Measurements from ENCODE around the gene TMEM17. TPM values are rescaled to one million over a fixed set of nuclear protein-coding genes. Genes with fewer than 3 reads are reported as not detected.

The TMEM17 gene
- total RNA-seq, 1 experiment from 2014 or later: 0.40 TPM

GRCh38 chr2:62472312-62472711 lies 33.7 kb downstream of the TMEM17 start:
- Histone ChIP-seq H3K4me3 (no peak overlapping the region), H3K27ac (no peak overlapping the region), H3K4me1 (peaks cover 21% of the 10 kb centered on the region), H3K27me3 (no peaks in the 10 kb centered on the region), H3K36me3 (no peaks in the 10 kb centered on the region), H3K9me3 (replicated peaks) (no peaks in the 10 kb centered on the region)
- DNase-seq: no peak

GRCh38 chr2:62471816-62472215 lies 34.2 kb downstream of the TMEM17 start:
- Histone ChIP-seq H3K4me3 (no peak overlapping the region), H3K9me3 (replicated peaks) (no peaks in the 10 kb centered on the region), H3K27ac (no peak overlapping the region), H3K4me1 (peaks cover 21% of the 10 kb centered on the region), H3K36me3 (no peaks in the 10 kb centered on the region), H3K27me3 (no peaks in the 10 kb centered on the region)
- DNase-seq: no peak

GRCh38 chr2:62471404-62471803 lies 34.6 kb downstream of the TMEM17 start:
- Histone ChIP-seq H3K4me1 (peaks cover 18% of the 10 kb centered on the region), H3K36me3 (no peaks in the 10 kb centered on the region), H3K9me3 (replicated peaks) (no peaks in the 10 kb centered on the region), H3K27me3 (no peaks in the 10 kb centered on the region), H3K4me3 (no peak overlapping the region), H3K27ac (no peak overlapping the region)
- no peak for DNase-seq

- peaks cover 13% of the 10 kb centered on the region; the same call in 1 of the 2 replicates for H3K4me1 ChIP-seq
- no peaks in the 10 kb centered on the region for H3K36me3 ChIP-seq
- H3K27ac ChIP-seq: no peak overlapping the region
- no peak for DNase-seq
- H3K4me3 ChIP-seq: no peak overlapping the region
- no peaks in the 10 kb centered on the region for H3K9me3 ChIP-seq (replicated peaks)
- H3K27me3 ChIP-seq: no peaks in the 10 kb centered on the region
Observed at GRCh38 chr2:62469548-62469947, 36.4 kb downstream of the TMEM17 start.

- no peaks in the 10 kb centered on the region for H3K27me3 ChIP-seq
- no peaks in the 10 kb centered on the region for H3K9me3 ChIP-seq (replicated peaks)
- H3K4me3 ChIP-seq: no peak overlapping the region
- DNase-seq: no peak
- H3K36me3 ChIP-seq: no peaks in the 10 kb centered on the region
- no peak overlapping the region for H3K27ac ChIP-seq
- peaks cover 9% of the 10 kb centered on the region; the same call in 1 of the 2 replicates for H3K4me1 ChIP-seq
Observed at GRCh38 chr2:62469114-62469513, 36.9 kb downstream of the TMEM17 start.

GRCh38 chr2:62467475-62468321 lies 38.3 kb downstream of the TMEM17 start:
- Histone ChIP-seq H3K9me3 (replicated peaks) (no peaks in the 10 kb centered on the region), H3K4me1 (no peaks in the 10 kb centered on the region), H3K4me3 (no peak overlapping the region), H3K36me3 (no peaks in the 10 kb centered on the region), H3K27ac (no peak overlapping the region), H3K27me3 (no peaks in the 10 kb centered on the region)
- peak; percentile 34 to 38 for DNase-seq

- Histone ChIP-seq H3K27ac (no peak overlapping the region), H3K9me3 (replicated peaks) (no peaks in the 10 kb centered on the region), H3K36me3 (no peaks in the 10 kb centered on the region), H3K27me3 (no peaks in the 10 kb centered on the region), H3K4me1 (no peaks in the 10 kb centered on the region), H3K4me3 (no peak overlapping the region)
- no peak for DNase-seq
Observed at GRCh38 chr2:62467100-62467474, 38.9 kb downstream of the TMEM17 start.

- no peaks in the 10 kb centered on the region for H3K27me3 ChIP-seq
- H3K9me3 ChIP-seq (replicated peaks): no peaks in the 10 kb centered on the region
- H3K27ac ChIP-seq: no peak overlapping the region
- no peak for DNase-seq
- H3K4me3 ChIP-seq: no peak overlapping the region
- no peaks in the 10 kb centered on the region for H3K36me3 ChIP-seq
- H3K4me1 ChIP-seq: no peaks in the 10 kb centered on the region
Observed at GRCh38 chr2:62466503-62466854, 39.5 kb downstream of the TMEM17 start.

GRCh38 chr2:62465741-62466502 lies 40.1 kb downstream of the TMEM17 start:
- no peak for DNase-seq
- H3K4me1 ChIP-seq: no peaks in the 10 kb centered on the region
- H3K36me3 ChIP-seq: no peaks in the 10 kb centered on the region
- no peak overlapping the region for H3K4me3 ChIP-seq
- H3K27ac ChIP-seq: no peak overlapping the region
- no peaks in the 10 kb centered on the region for H3K9me3 ChIP-seq (replicated peaks)
- H3K27me3 ChIP-seq: no peaks in the 10 kb centered on the region

GRCh38 chr2:62465039-62465740 lies 40.8 kb downstream of the TMEM17 start:
- H3K27ac ChIP-seq: no peak overlapping the region

GRCh38 chr2:62464221-62465007 lies 41.6 kb downstream of the TMEM17 start:
- no peak for DNase-seq
- H3K36me3 ChIP-seq: no peaks in the 10 kb centered on the region
- no peak overlapping the region for H3K4me3 ChIP-seq
- H3K4me1 ChIP-seq: no peaks in the 10 kb centered on the region
- no peaks in the 10 kb centered on the region for H3K27me3 ChIP-seq
- no peak overlapping the region for H3K27ac ChIP-seq
- no peaks in the 10 kb centered on the region for H3K9me3 ChIP-seq (replicated peaks)

More at GRCh38 chr2:62465039-62465740, 40.8 kb downstream of the TMEM17 start:
- Histone ChIP-seq H3K27me3 (no peaks in the 10 kb centered on the region), H3K4me1 (no peaks in the 10 kb centered on the region), H3K36me3 (no peaks in the 10 kb centered on the region), H3K4me3 (no peak overlapping the region), H3K9me3 (replicated peaks) (no peaks in the 10 kb centered on the region)
- no peak for DNase-seq

- Histone ChIP-seq H3K27ac (no peak overlapping the region), H3K27me3 (no peaks in the 10 kb centered on the region), H3K4me3 (no peak overlapping the region), H3K4me1 (no peaks in the 10 kb centered on the region), H3K36me3 (no peaks in the 10 kb centered on the region), H3K9me3 (replicated peaks) (no peaks in the 10 kb centered on the region)
- DNase-seq: no peak
Observed at GRCh38 chr2:62462211-62462610, 43.8 kb downstream of the TMEM17 start.

GRCh38 chr2:62461707-62462106 lies 44.3 kb downstream of the TMEM17 start:
- no peaks in the 10 kb centered on the region for H3K27me3 ChIP-seq
- no peak overlapping the region for H3K27ac ChIP-seq
- DNase-seq: no peak

GRCh38 chr2:62461017-62461553 lies 44.9 kb downstream of the TMEM17 start:
- H3K36me3 ChIP-seq: no peaks in the 10 kb centered on the region
- DNase-seq: no peak
- H3K27ac ChIP-seq: no peak overlapping the region
- no peaks in the 10 kb centered on the region for H3K4me1 ChIP-seq
- no peaks in the 10 kb centered on the region for H3K9me3 ChIP-seq (replicated peaks)
- no peak overlapping the region for H3K4me3 ChIP-seq
- no peaks in the 10 kb centered on the region for H3K27me3 ChIP-seq

More at GRCh38 chr2:62461707-62462106, 44.3 kb downstream of the TMEM17 start:
- H3K9me3 ChIP-seq (replicated peaks): no peaks in the 10 kb centered on the region
- no peak overlapping the region for H3K4me3 ChIP-seq
- no peaks in the 10 kb centered on the region for H3K4me1 ChIP-seq
- H3K36me3 ChIP-seq: no peaks in the 10 kb centered on the region

Measured in SJCRH30 (cell line).